HEK293 (cell line): ENCODE data around the gene PIM3.

Source experiments
- AEBP2 ChIP-seq: fragments of 450-650 bp; formaldehyde crosslinking; IDR thresholded peaks from 2 replicates; pipeline ENCODE4 v1.5.1; 2016; ENCODE audit warnings: missing biosample characterization, missing genetic modification characterization, borderline replicate concordance
- BCL11A ChIP-seq: fragments of 450-650 bp; formaldehyde crosslinking; IDR thresholded peaks from 2 replicates; pipeline ENCODE4 v1.5.1; 2016; ENCODE audit warnings: low read depth, missing biosample characterization, missing genetic modification characterization
- GFI1B ChIP-seq: fragments of 450-650 bp; formaldehyde crosslinking; IDR thresholded peaks from 2 replicates; pipeline ENCODE4 v1.5.1; 2016; ENCODE audit warnings: missing biosample characterization, missing genetic modification characterization
- KLF1 ChIP-seq: fragments of 450-650 bp; formaldehyde crosslinking; IDR thresholded peaks from 2 replicates; pipeline ENCODE4 v1.5.1; 2016; ENCODE audit warnings: missing biosample characterization, missing genetic modification characterization
- OVOL3 ChIP-seq: fragments of 450-650 bp; formaldehyde crosslinking; IDR thresholded peaks from 2 replicates; pipeline ENCODE4 v1.5.1; 2016; ENCODE audit warnings: missing biosample characterization, missing genetic modification characterization
- RBAK ChIP-seq: fragments of 450-650 bp; formaldehyde crosslinking; IDR thresholded peaks from 2 replicates; pipeline ENCODE4 v1.5.1; 2016; ENCODE audit warnings: missing biosample characterization, missing genetic modification characterization
- TRIM28 ChIP-seq: IDR thresholded peaks from 2 replicates; pipeline ENCODE4 v1.6.1; 2011; ENCODE audit warnings: low read length, control low read depth, borderline replicate concordance
- WT1 ChIP-seq: fragments of 450-650 bp; formaldehyde crosslinking; IDR thresholded peaks from 2 replicates; pipeline ENCODE4 v1.5.1; 2016; ENCODE audit warnings: missing biosample characterization, missing genetic modification characterization
- YY1 ChIP-seq: fragments of 450-650 bp; formaldehyde crosslinking; IDR thresholded peaks from 2 replicates; pipeline ENCODE4 v1.5.1; 2018; ENCODE audit warnings: missing biosample characterization, missing genetic modification characterization
- ZBTB48 ChIP-seq: fragments of 450-650 bp; formaldehyde crosslinking; IDR thresholded peaks from 2 replicates; pipeline ENCODE4 v1.5.1; 2016; ENCODE audit warnings: missing biosample characterization, missing genetic modification characterization
- ZNF133 ChIP-seq: fragments of 450-650 bp; formaldehyde crosslinking; IDR thresholded peaks from 2 replicates; pipeline ENCODE4 v1.5.1; 2016; ENCODE audit warnings: missing biosample characterization, missing genetic modification characterization
- ZNF223 ChIP-seq: fragments of 450-650 bp; formaldehyde crosslinking; IDR thresholded peaks from 2 replicates; pipeline ENCODE4 v1.5.1; 2016; ENCODE audit warnings: missing biosample characterization, missing genetic modification characterization
- ZNF280D ChIP-seq: fragments of 450-650 bp; formaldehyde crosslinking; IDR thresholded peaks from 2 replicates; pipeline ENCODE4 v1.5.1; 2016; ENCODE audit warnings: missing biosample characterization, missing genetic modification characterization
- ZNF510 ChIP-seq: fragments of 450-650 bp; formaldehyde crosslinking; IDR thresholded peaks from 2 replicates; pipeline ENCODE4 v1.5.1; 2018; ENCODE audit warnings: mild to moderate bottlenecking, missing genetic modification characterization, missing biosample characterization; ENCODE audit not compliant: insufficient replicate concordance
- ZNF514 ChIP-seq: fragments of 450-650 bp; formaldehyde crosslinking; IDR thresholded peaks from 2 replicates; pipeline ENCODE4 v1.5.1; 2016; ENCODE audit warnings: missing biosample characterization, missing genetic modification characterization
- ZNF843 ChIP-seq: fragments of 450-650 bp; formaldehyde crosslinking; IDR thresholded peaks from 2 replicates; pipeline ENCODE4 v1.5.1; 2016; ENCODE audit warnings: missing biosample characterization, missing genetic modification characterization
- ZSCAN5A ChIP-seq: fragments of 450-650 bp; formaldehyde crosslinking; IDR thresholded peaks from 2 replicates; pipeline ENCODE4 v1.5.1; 2016; ENCODE audit warnings: missing biosample characterization, missing genetic modification characterization
- TF ChIP-seq, protein P1 (sequence below): fragments of 450-650 bp; formaldehyde crosslinking; IDR thresholded peaks from 2 replicates; pipeline ENCODE4 v1.5.1; 2016; ENCODE audit warnings: missing biosample characterization, missing genetic modification characterization
- TF ChIP-seq, protein P2 (sequence below): fragments of 450-650 bp; formaldehyde crosslinking; IDR thresholded peaks from 2 replicates; pipeline ENCODE4 v1.5.1; 2016; ENCODE audit warnings: missing biosample characterization, missing genetic modification characterization

The PIM3 gene

GRCh38 chr22:49959782-49960158, 802 bp upstream of the PIM3 start (continued):
- TF ChIP-seq AEBP2 (tag by site-specific recombination) (no peak), KLF1 (tag by site-specific recombination) (peak; percentile 23), TRIM28 (peak; percentile 33; the same call in 1 of the 2 replicates), BCL11A (tag by site-specific recombination) (no peak), ZSCAN5A (tag by site-specific recombination) (peak; percentile 83; the same call in 1 of the 2 replicates), ZNF280D (tag by site-specific recombination) (no peak), WT1 (tag by site-specific recombination) (peak; percentile 9; the same call in 1 of the 2 replicates), ZNF223 (tag by site-specific recombination) (0 out of 2 replicates have a peak, but pooled peaks have one; percentile 16), ZNF510 (tag by site-specific recombination) (no peak), ZNF514 (tag by site-specific recombination) (no peak), ZNF843 (tag by site-specific recombination) (no peak), GFI1B (tag by site-specific recombination) (no peak), YY1 (tag by site-specific recombination) (0 out of 2 replicates have a peak, but pooled peaks have one; percentile 20), ZBTB48 (tag by site-specific recombination) (peak; percentile 46; the same call in 1 of the 2 replicates), OVOL3 (peak; percentile 23; the same call in 1 of the 2 replicates), ZNF133 (tag by site-specific recombination) (no peak), RBAK (tag by site-specific recombination) (no peak)
- TF ChIP-seq, protein P1, sequence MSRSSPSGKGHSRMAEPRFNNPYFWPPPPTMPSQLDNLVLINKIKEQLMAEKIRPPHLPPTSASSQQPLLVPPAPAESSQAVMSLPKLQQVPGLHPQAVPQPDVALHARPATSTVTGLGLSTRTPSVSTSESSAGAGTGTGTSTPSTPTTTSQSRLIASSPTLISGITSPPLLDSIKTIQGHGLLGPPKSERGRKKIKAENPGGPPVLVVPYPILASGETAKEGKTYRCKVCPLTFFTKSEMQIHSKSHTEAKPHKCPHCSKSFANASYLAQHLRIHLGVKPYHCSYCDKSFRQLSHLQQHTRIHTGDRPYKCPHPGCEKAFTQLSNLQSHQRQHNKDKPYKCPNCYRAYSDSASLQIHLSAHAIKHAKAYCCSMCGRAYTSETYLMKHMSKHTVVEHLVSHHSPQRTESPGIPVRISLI (tag by site-specific recombination), result no peak
- TF ChIP-seq, protein P2, sequence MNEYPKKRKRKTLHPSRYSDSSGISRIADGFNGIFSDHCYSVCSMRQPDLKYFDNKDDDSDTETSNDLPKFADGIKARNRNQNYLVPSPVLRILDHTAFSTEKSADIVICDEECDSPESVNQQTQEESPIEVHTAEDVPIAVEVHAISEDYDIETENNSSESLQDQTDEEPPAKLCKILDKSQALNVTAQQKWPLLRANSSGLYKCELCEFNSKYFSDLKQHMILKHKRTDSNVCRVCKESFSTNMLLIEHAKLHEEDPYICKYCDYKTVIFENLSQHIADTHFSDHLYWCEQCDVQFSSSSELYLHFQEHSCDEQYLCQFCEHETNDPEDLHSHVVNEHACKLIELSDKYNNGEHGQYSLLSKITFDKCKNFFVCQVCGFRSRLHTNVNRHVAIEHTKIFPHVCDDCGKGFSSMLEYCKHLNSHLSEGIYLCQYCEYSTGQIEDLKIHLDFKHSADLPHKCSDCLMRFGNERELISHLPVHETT (tag by site-specific recombination), result no peak
